ENCODE results near the gene IFRD1.

Gene IFRD1

DNA sequence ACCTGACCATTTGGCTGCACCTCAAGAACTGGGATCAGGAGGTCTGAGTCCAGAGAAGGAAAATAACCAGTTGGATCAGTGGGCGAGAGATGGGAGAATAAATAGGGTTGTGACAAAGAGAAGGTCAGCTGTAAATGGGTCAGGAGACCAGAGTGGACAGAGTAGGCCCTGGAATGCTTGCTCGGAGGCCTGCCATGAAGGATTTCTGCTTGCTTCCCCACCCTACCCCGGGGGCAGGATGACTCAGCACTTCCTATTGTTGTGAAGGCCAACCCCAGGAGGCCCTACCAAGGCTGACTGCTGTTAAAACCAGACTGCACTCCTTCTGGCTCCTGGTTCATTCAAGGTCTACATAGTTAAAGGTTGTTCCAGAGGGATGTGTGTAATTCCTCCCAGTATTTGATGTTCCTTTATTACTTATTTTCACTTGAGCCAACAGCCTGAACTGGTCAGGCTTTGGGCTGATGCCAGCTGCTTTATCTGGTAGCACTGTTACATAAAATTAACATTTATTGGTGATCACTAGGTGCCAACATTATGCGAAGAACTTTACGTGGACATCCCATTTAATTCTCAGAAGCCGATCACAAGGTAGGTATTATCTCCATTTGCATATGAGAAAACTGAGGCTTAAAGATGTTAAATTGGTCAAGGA, 27.3 kb upstream of the IFRD1 start (continued):
- TF ChIP-seq, protein P1, sequence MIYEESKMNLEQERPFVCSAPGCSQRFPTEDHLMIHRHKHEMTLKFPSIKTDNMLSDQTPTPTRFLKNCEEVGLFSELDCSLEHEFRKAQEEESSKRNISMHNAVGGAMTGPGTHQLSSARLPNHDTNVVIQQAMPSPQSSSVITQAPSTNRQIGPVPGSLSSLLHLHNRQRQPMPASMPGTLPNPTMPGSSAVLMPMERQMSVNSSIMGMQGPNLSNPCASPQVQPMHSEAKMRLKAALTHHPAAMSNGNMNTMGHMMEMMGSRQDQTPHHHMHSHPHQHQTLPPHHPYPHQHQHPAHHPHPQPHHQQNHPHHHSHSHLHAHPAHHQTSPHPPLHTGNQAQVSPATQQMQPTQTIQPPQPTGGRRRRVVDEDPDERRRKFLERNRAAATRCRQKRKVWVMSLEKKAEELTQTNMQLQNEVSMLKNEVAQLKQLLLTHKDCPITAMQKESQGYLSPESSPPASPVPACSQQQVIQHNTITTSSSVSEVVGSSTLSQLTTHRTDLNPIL (CRISPR knock-in tag; IDR thresholded peaks at IDR 0.05; ENCODE audit: low read depth) = no peak

DNA sequence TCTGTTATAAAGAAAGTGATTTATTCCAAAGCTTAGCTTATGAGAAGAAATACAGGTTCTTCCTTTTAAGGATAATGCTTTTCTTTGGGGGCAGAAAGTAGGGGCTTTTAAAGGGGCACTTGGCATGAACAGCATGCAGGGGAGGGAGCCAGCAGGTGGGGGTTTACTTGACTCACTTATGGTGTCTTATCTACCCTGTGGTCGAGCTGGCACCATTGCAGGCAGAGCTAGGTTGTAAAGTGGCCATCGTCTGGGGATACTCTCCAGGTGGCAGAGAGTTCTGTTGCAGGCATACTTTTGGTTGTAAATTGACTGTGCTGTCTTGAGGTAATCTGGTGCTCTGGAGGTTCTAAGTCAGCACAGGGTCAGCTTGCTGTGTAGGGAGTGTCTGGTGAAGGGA, 26.3 kb upstream of the IFRD1 start:
- no peak for ATAC-seq
- TF ChIP-seq TCF4 (CRISPR knock-in tag; IDR thresholded peaks at IDR 0.05; ENCODE audit: borderline replicate concordance) = no peak
- TF ChIP-seq, protein P2, sequence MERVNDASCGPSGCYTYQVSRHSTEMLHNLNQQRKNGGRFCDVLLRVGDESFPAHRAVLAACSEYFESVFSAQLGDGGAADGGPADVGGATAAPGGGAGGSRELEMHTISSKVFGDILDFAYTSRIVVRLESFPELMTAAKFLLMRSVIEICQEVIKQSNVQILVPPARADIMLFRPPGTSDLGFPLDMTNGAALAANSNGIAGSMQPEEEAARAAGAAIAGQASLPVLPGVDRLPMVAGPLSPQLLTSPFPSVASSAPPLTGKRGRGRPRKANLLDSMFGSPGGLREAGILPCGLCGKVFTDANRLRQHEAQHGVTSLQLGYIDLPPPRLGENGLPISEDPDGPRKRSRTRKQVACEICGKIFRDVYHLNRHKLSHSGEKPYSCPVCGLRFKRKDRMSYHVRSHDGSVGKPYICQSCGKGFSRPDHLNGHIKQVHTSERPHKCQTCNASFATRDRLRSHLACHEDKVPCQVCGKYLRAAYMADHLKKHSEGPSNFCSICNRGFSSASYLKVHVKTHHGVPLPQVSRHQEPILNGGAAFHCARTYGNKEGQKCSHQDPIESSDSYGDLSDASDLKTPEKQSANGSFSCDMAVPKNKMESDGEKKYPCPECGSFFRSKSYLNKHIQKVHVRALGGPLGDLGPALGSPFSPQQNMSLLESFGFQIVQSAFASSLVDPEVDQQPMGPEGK (CRISPR knock-in tag; IDR thresholded peaks at IDR 0.05; ENCODE audit: borderline replicate concordance) = no peak
- no peak for TF ChIP-seq RARB (CRISPR knock-in tag; IDR thresholded peaks at IDR 0.05)
- TF ChIP-seq ZNF8 (CRISPR knock-in tag; IDR thresholded peaks at IDR 0.05) = no peak
- TF ChIP-seq, protein P3, sequence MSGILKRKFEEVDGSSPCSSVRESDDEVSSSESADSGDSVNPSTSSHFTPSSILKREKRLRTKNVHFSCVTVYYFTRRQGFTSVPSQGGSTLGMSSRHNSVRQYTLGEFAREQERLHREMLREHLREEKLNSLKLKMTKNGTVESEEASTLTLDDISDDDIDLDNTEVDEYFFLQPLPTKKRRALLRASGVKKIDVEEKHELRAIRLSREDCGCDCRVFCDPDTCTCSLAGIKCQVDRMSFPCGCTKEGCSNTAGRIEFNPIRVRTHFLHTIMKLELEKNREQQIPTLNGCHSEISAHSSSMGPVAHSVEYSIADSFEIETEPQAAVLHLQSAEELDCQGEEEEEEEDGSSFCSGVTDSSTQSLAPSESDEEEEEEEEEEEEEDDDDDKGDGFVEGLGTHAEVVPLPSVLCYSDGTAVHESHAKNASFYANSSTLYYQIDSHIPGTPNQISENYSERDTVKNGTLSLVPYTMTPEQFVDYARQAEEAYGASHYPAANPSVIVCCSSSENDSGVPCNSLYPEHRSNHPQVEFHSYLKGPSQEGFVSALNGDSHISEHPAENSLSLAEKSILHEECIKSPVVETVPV (CRISPR knock-in tag; IDR thresholded peaks at IDR 0.05) = no peak
- TF ChIP-seq ZNF565 (CRISPR knock-in tag; conservative IDR thresholded peaks at IDR 0.05; ENCODE audit: low read depth) = no peak
- no peak for TF ChIP-seq ZFP3 (CRISPR knock-in tag; IDR thresholded peaks at IDR 0.05)
- no peak for TF ChIP-seq OSR1 (CRISPR knock-in tag; IDR thresholded peaks at IDR 0.05)
- TF ChIP-seq ZNF70 (CRISPR knock-in tag; IDR thresholded peaks at IDR 0.05) = no peak
- TF ChIP-seq ARNTL (CRISPR knock-in tag; IDR thresholded peaks at IDR 0.05; ENCODE audit: borderline replicate concordance, low read depth) = no peak
- TF ChIP-seq SNAI2 (CRISPR knock-in tag; IDR thresholded peaks at IDR 0.05) = no peak
- TF ChIP-seq, protein P4, sequence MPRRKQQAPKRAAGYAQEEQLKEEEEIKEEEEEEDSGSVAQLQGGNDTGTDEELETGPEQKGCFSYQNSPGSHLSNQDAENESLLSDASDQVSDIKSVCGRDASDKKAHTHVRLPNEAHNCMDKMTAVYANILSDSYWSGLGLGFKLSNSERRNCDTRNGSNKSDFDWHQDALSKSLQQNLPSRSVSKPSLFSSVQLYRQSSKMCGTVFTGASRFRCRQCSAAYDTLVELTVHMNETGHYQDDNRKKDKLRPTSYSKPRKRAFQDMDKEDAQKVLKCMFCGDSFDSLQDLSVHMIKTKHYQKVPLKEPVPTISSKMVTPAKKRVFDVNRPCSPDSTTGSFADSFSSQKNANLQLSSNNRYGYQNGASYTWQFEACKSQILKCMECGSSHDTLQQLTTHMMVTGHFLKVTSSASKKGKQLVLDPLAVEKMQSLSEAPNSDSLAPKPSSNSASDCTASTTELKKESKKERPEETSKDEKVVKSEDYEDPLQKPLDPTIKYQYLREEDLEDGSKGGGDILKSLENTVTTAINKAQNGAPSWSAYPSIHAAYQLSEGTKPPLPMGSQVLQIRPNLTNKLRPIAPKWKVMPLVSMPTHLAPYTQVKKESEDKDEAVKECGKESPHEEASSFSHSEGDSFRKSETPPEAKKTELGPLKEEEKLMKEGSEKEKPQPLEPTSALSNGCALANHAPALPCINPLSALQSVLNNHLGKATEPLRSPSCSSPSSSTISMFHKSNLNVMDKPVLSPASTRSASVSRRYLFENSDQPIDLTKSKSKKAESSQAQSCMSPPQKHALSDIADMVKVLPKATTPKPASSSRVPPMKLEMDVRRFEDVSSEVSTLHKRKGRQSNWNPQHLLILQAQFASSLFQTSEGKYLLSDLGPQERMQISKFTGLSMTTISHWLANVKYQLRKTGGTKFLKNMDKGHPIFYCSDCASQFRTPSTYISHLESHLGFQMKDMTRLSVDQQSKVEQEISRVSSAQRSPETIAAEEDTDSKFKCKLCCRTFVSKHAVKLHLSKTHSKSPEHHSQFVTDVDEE (CRISPR knock-in tag; IDR thresholded peaks at IDR 0.05) = no peak
- TF ChIP-seq ESRRG (CRISPR knock-in tag; IDR thresholded peaks at IDR 0.05) = no peak
- TF ChIP-seq TOX (CRISPR knock-in tag; IDR thresholded peaks at IDR 0.05; ENCODE audit: borderline replicate concordance) = no peak
- TF ChIP-seq, protein P5, sequence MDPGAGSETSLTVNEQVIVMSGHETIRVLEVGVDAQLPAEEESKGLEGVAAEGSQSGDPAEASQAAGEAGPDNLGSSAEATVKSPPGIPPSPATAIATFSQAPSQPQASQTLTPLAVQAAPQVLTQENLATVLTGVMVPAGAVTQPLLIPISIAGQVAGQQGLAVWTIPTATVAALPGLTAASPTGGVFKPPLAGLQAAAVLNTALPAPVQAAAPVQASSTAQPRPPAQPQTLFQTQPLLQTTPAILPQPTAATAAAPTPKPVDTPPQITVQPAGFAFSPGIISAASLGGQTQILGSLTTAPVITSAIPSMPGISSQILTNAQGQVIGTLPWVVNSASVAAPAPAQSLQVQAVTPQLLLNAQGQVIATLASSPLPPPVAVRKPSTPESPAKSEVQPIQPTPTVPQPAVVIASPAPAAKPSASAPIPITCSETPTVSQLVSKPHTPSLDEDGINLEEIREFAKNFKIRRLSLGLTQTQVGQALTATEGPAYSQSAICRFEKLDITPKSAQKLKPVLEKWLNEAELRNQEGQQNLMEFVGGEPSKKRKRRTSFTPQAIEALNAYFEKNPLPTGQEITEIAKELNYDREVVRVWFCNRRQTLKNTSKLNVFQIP (CRISPR knock-in tag; IDR thresholded peaks at IDR 0.05; ENCODE audit: borderline replicate concordance, low read depth) = no peak
- no peak for TF ChIP-seq PPARA (CRISPR knock-in tag; IDR thresholded peaks at IDR 0.05; ENCODE audit: borderline replicate concordance)
- TF ChIP-seq ZC3H10 (CRISPR knock-in tag; IDR thresholded peaks at IDR 0.05) = no peak
- TF ChIP-seq BACH2 (CRISPR knock-in tag; IDR thresholded peaks at IDR 0.05; ENCODE audit: borderline replicate concordance) = no peak
- TF ChIP-seq, protein P1 (CRISPR knock-in tag; IDR thresholded peaks at IDR 0.05; ENCODE audit: low read depth) = no peak
- TF ChIP-seq ISL1 (CRISPR knock-in tag; IDR thresholded peaks at IDR 0.05) = no peak

Data from SK-N-SH treated with all-trans-retinoic acid at 6 μM for 48 hours (cell line).